Measurements from ENCODE around the gene DISP2.

Gene DISP2

DNA sequence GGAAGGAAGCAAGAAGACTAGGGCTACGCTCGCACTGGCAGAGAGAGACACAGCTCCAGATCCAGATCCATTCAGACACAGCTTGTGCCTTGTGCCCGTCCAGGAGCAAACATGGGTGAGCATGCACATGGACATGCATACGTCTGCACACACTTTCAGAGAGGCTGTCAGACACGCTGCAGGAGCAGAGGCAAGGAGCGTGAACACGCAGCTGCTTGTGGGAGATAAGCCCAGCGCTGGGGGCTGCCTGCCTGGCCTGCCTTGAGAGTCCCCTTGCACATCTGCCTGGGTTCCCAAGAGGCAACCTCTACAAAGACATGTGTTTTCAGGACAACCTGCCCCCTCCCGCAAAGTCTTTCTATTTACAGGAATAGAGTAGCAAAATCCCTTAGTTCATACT, 69.2 kb downstream of the DISP2 start:
- DNase-seq, result no peak

DNA sequence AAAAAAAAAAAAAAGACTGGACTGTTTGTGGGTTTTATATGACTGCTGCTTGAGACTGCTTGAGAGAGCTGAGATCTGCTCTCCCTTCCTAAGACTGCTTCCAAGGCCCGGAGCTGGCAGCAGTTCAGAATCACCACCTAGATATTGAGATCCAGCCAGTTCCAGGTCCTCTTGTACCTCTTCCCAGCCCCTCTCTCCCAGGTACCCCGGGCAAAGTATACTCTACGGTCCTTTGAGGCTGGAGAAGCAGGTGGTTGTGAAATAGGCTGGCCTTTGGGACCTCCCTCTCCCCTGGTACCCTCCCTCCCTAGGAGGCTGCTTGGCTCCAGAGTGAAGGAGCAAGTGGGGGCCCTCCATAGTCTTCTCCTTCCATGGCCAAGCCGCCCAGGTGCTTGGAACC, 70.2 kb downstream of the DISP2 start:
- no peak for DNase-seq

Data from activated T-cell treated with anti-CD3 and anti-CD28 coated beads, Interleukin-2, amount 50 U/mL, for 1 hour (primary cell).